Neural cell (in vitro differentiated cells): ENCODE measurements around the gene SWI5. TPM values are rescaled to one million over a fixed set of nuclear protein-coding genes. Genes with fewer than 3 reads are reported as not detected.

Experiments
- H2AFZ ChIP-seq: fragments of 200-600, 300-800 bp; sonication (generic), shearing (Covaris generic); 2 replicates; pipeline ENCODE4 v1.6.0; 2014; ENCODE audit warnings: low read depth, mild to moderate bottlenecking, antibody characterized with exemption, low read length, moderate library complexity
- H3F3A ChIP-seq: fragments of 200-600 bp; shearing (Covaris generic); 2 replicates; pipeline ENCODE4 v1.6.1; 2016; ENCODE audit warnings: mild to moderate bottlenecking, moderate library complexity, mixed read lengths, antibody characterized with exemption, low read length; ENCODE audit not compliant: insufficient read depth, poor library complexity, severe bottlenecking
- H3K27ac ChIP-seq: fragments of 200-600, 300-800 bp; sonication (generic), shearing (Covaris generic); 2 replicates; pipeline ENCODE4 v1.5.1; 2014; ENCODE audit warnings: mild to moderate bottlenecking, low read length, moderate library complexity
- H3K27me3 ChIP-seq: fragments of 300-800, 200-600 bp; sonication (generic), shearing (Covaris generic); 2 replicates; pipeline ENCODE4 v1.6.0; 2014; ENCODE audit warnings: mild to moderate bottlenecking, low read depth, low read length, moderate library complexity; ENCODE audit not compliant: insufficient read depth
- H3K36me3 ChIP-seq: fragments of 300-800, 200-600 bp; sonication (generic), shearing (Covaris generic); 2 replicates; pipeline ENCODE4 v1.5.1; 2014; ENCODE audit warnings: mild to moderate bottlenecking, antibody characterized with exemption, low read length, moderate library complexity; ENCODE audit not compliant: insufficient read depth
- H3K4me2 ChIP-seq: fragments of 300-800, 200-600 bp; sonication (generic), shearing (Covaris generic); 2 replicates; pipeline ENCODE4 v1.6.0; 2014; ENCODE audit warnings: mild to moderate bottlenecking, low read length
- H3K4me3 ChIP-seq: fragments of 300-800, 200-600 bp; sonication (generic), shearing (Covaris generic); 2 replicates; pipeline ENCODE4 v1.5.1; 2014; ENCODE audit warnings: mild to moderate bottlenecking, low read length, moderate library complexity
- H3K79me2 ChIP-seq: fragments of 200-600 bp; shearing (Covaris generic); replicated peaks from 2 replicates; pipeline ENCODE4 v1.6.0; 2014; ENCODE audit warnings: mild to moderate bottlenecking, low read length, moderate library complexity; ENCODE audit not compliant: insufficient read depth
- H3K9ac ChIP-seq: fragments of 300-800, 200-600 bp; sonication (generic), shearing (Covaris generic); 2 replicates; pipeline ENCODE4 v1.6.1; 2016; ENCODE audit warnings: mild to moderate bottlenecking, low read length, mixed read lengths
- H3K9me2 ChIP-seq: fragments of 200-600 bp; shearing (Covaris generic); 2 replicates; pipeline ENCODE4 v1.6.1; 2016; ENCODE audit warnings: mild to moderate bottlenecking, low read length, mixed read lengths; ENCODE audit not compliant: insufficient read depth
- H3K9me3 ChIP-seq: fragments of 200-600, 300-800 bp; sonication (generic), shearing (Covaris generic); 2 replicates; pipeline ENCODE4 v1.6.1; 2016; ENCODE audit warnings: mild to moderate bottlenecking, mixed run types, low read length, moderate library complexity, mixed read lengths
- H4K20me1 ChIP-seq: fragments of 200-600 bp; shearing (Covaris generic); 2 replicates; pipeline ENCODE4 v1.6.1; 2016; ENCODE audit warnings: mild to moderate bottlenecking, mixed run types; ENCODE audit not compliant: insufficient read depth
- EZH2 ChIP-seq: fragments of 200-600, 300-800 bp; shearing (Covaris generic), sonication (generic); IDR thresholded peaks from 2 replicates; pipeline ENCODE4 v1.6.1; 2014; ENCODE audit warnings: antibody characterized with exemption, low read length, borderline replicate concordance, mild to moderate bottlenecking; ENCODE audit not compliant: insufficient read depth, poor library complexity, severe bottlenecking
- MXI1 ChIP-seq: fragments of 450-650 bp; conservative IDR thresholded peaks from 2 replicates; pipeline ENCODE4 v1.6.1; 2014; ENCODE audit warnings: antibody characterized with exemption, mild to moderate bottlenecking; ENCODE audit not compliant: poor library complexity, severe bottlenecking
- POLR2AphosphoS5 ChIP-seq: IDR thresholded peaks from 2 replicates; pipeline ENCODE4 v1.6.1; 2012
- RAD21 ChIP-seq: fragments of 450-650 bp; conservative IDR thresholded peaks from 2 replicates; pipeline ENCODE4 v1.6.1; 2014; ENCODE audit warnings: antibody characterized with exemption, mild to moderate bottlenecking, moderate library complexity
- SMC3 ChIP-seq: fragments of 450-650 bp; conservative IDR thresholded peaks from 2 replicates; pipeline ENCODE4 v1.6.1; 2014; ENCODE audit warnings: antibody characterized with exemption, mild to moderate bottlenecking, moderate library complexity; ENCODE audit not compliant: poor library complexity
- TAF1 ChIP-seq: IDR thresholded peaks from 2 replicates; pipeline ENCODE4 v1.6.1; 2012; ENCODE audit warnings: low read depth
- polyA plus RNA-seq: library from polyadenylated mRNA; depleted of rRNA; stranded (reverse); fragments of >200 nt; gene quantifications from 2 replicates; pipeline ENCODE4 v1.2.3, GENCODE V29; 2014
- TF ChIP-seq, protein P1 (sequence below): fragments of 450-650 bp; IDR thresholded peaks from 2 replicates; pipeline ENCODE4 v1.5.1; 2014; ENCODE audit warnings: antibody characterized with exemption, mild to moderate bottlenecking, moderate library complexity; ENCODE audit not compliant: poor library complexity, severe bottlenecking
- TF ChIP-seq, protein P2 (sequence below): IDR thresholded peaks from 2 replicates; pipeline ENCODE4 v1.6.1; 2012; ENCODE audit warnings: borderline replicate concordance

SWI5 gene
- polyA plus RNA-seq, 1 donor from 2014 or later, result 67.1 TPM

DNA sequence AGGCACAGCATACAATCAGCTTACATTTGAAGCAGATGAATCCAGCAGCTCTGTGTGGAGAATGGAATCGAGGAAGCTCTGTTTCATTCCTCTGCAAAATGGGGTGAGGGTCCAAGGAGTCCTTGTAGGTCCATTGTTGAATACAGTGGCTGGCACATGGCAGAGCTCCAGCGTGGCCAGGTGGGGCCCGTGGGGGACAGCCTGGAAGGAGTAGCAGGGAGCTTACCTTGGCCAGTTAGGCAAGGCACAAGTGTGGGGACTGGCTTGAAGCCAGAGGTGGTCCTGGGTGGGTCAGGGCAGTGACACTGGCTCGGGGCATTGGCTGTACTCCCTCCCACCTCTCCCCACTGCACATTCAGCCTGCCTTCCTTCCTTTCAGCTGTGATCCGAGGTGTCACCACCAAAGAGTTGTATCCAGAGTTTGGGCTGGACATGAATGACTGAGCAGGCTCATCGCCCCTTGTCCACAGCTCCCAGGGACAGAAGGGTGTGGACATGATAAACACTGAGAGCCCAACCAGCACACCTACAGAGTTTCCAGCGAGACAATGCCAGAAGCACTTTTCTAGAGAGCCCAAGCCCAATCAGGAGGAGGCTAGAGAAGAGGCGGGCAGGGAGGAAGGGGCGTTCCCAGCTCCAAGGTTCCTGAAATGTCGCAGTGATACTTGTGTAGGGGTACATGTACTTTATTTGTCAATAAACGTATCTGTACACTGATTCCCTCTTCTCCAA is 12.4 kb downstream of the SWI5 start:
- Histone ChIP-seq H3K27me3 (no peaks in the 10 kb centered on the region), H3K9me3 (no peaks in the 10 kb centered on the region), H4K20me1 (no peaks in the 10 kb centered on the region), H3K4me2 (no peak overlapping the region), H2AFZ (no peak overlapping the region), H3F3A (no peaks in the 10 kb centered on the region), H3K27ac (no peak overlapping the region), H3K9ac (no peak overlapping the region), H3K4me3 (no peak overlapping the region), H3K79me2 (no peaks in the 10 kb centered on the region), H3K9me2 (no peaks in the 10 kb centered on the region), H3K36me3 (peaks cover 4% of the 10 kb centered on the region)
- TF ChIP-seq MXI1, result no peak
- no peak for TF ChIP-seq RAD21
- no peak for TF ChIP-seq TAF1
- TF ChIP-seq, protein P1, sequence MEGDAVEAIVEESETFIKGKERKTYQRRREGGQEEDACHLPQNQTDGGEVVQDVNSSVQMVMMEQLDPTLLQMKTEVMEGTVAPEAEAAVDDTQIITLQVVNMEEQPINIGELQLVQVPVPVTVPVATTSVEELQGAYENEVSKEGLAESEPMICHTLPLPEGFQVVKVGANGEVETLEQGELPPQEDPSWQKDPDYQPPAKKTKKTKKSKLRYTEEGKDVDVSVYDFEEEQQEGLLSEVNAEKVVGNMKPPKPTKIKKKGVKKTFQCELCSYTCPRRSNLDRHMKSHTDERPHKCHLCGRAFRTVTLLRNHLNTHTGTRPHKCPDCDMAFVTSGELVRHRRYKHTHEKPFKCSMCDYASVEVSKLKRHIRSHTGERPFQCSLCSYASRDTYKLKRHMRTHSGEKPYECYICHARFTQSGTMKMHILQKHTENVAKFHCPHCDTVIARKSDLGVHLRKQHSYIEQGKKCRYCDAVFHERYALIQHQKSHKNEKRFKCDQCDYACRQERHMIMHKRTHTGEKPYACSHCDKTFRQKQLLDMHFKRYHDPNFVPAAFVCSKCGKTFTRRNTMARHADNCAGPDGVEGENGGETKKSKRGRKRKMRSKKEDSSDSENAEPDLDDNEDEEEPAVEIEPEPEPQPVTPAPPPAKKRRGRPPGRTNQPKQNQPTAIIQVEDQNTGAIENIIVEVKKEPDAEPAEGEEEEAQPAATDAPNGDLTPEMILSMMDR, result no peak
- no peak for TF ChIP-seq POLR2AphosphoS5
- TF ChIP-seq EZH2, result no peak
- TF ChIP-seq, protein P2, sequence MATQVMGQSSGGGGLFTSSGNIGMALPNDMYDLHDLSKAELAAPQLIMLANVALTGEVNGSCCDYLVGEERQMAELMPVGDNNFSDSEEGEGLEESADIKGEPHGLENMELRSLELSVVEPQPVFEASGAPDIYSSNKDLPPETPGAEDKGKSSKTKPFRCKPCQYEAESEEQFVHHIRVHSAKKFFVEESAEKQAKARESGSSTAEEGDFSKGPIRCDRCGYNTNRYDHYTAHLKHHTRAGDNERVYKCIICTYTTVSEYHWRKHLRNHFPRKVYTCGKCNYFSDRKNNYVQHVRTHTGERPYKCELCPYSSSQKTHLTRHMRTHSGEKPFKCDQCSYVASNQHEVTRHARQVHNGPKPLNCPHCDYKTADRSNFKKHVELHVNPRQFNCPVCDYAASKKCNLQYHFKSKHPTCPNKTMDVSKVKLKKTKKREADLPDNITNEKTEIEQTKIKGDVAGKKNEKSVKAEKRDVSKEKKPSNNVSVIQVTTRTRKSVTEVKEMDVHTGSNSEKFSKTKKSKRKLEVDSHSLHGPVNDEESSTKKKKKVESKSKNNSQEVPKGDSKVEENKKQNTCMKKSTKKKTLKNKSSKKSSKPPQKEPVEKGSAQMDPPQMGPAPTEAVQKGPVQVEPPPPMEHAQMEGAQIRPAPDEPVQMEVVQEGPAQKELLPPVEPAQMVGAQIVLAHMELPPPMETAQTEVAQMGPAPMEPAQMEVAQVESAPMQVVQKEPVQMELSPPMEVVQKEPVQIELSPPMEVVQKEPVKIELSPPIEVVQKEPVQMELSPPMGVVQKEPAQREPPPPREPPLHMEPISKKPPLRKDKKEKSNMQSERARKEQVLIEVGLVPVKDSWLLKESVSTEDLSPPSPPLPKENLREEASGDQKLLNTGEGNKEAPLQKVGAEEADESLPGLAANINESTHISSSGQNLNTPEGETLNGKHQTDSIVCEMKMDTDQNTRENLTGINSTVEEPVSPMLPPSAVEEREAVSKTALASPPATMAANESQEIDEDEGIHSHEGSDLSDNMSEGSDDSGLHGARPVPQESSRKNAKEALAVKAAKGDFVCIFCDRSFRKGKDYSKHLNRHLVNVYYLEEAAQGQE, result no peak
- no peak for TF ChIP-seq SMC3

DNA sequence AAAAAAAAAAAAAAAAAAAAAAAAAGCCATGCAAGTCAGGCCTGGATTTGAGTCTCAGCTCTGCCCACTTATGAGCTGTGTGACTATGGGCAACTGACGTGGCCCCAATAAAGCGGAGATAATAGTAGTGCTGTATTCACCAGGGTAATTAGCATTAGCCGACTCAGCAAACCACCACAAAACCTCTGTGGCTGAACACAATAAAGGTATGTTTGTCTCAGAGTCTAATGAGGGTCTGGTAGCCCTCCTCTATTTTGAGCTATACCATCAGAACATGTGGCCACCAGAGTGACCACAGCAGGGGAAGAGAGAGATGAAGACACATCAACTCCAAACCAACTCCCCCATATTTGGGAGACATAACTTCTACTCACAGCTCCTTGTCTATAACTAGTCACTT is 15.9 kb downstream of the SWI5 start:
- Histone ChIP-seq H3F3A (no peaks in the 10 kb centered on the region), H3K4me2 (no peak overlapping the region), H3K36me3 (peaks cover 4% of the 10 kb centered on the region), H3K27me3 (no peaks in the 10 kb centered on the region), H2AFZ (no peak overlapping the region), H3K9ac (no peak overlapping the region), H3K79me2 (no peaks in the 10 kb centered on the region), H3K9me2 (no peaks in the 10 kb centered on the region), H3K9me3 (no peaks in the 10 kb centered on the region), H3K4me3 (no peak overlapping the region), H3K27ac (no peak overlapping the region), H4K20me1 (no peaks in the 10 kb centered on the region)
- no peak for TF ChIP-seq POLR2AphosphoS5
- TF ChIP-seq, protein P2, result no peak
